ENCODE data around the gene SLC22A31.
A peak's percentile ranks its signal among the peaks of the same experiment; 100 is the strongest.
"Not testable (repeated sequence)": the region's sequence is repeated elsewhere in the genome, so short reads cannot be mapped to it uniquely, and the experiment has no call there.

The SLC22A31 gene

DNA sequence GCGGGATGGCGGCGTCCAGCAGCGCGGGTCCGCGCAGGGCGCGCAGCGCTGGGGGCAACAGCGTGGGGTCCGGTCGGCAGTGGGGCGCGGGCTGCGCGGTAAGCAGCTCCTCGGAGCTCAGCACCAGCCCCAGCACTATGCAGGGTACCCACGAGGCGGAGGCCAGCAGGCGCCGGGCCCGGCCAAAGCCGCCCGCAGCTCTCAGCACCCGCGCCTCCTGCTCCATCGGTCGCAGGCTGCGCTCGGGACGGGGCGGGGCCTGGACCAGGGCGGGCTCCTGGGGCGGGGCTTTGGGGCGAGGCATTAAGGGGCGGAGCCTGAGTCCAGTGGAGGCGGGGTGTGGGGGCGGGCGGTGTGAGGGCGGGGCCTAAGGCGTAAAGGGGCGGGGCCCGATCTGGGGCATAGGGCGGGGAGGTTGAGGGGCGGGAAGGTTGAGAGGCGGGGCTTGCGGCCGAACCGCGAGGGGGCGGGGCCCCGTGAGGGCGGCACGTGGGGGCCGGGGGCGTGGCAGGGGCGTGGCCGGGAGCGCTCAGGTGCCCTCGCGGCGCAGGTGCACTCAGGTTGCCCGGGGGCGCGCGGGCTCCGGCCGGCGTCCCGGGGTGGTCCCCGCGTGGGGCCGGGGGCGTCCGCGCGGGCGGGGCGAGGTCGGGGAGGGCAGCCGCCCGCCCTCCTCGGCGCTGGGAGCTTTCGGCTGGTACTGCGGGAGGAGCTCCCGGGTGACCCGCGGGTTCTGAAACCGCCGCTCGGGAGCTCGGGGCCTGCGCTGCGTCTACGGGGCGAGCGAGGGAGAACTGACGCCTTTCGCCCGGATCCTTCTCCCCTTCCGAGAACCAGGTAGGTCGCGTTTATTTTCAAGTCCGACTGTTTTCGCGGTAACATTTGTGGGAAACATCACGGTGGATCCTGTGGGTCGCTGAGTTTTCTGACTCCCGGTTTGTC lies 1.4 kb upstream of the SLC22A31 start:
- peak; percentile 65 for ATAC-seq
- DNase-seq, result peak; percentile 82
- no peak overlapping the region for H3K27ac Mint-ChIP-seq
- H3K36me3 Mint-ChIP-seq (ENCODE audit: low read depth), result peaks cover 2% of the 10 kb centered on the region
- peak overlapping the region; percentile 60 for H3K4me3 Mint-ChIP-seq
- no peaks in the 10 kb centered on the region for H3K9me3 Mint-ChIP-seq
- H3K4me1 Mint-ChIP-seq, result peaks cover 15% of the 10 kb centered on the region
- peaks cover 44% of the 10 kb centered on the region for H3K27me3 Mint-ChIP-seq

DNA sequence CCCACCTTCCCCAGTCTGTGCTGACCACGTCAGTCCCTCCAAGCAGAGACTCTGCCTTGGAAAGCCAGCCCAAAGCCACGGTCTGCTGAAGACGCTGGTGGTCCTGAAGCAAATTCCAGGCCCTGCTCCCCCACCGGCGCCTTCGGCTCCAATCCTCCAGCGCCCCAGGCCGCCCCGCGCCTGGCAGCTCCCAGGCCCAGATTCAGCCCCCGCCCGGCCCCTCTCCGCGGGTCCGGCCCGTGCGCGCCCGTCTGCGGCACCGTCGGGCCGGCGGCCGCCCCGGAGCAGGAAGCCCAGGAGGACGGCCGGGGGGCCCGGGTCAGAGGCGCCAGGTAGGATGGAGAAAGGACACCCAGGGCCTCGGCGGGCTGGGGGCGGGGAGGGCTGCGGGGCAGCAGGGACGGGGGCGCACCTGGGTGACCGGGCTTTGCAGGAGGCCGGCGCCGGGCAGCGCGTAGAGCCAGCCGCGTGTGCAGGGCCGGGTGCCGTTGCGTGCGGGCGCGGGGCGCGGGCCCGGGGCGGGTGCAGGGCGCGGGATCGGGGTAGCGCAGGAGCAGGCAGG lies 594 bp upstream of the SLC22A31 start:
- no peak overlapping the region for H3K27ac Mint-ChIP-seq
- H3K9me3 Mint-ChIP-seq, result no peaks in the 10 kb centered on the region
- peaks cover 2% of the 10 kb centered on the region for H3K36me3 Mint-ChIP-seq (ENCODE audit: low read depth)
- H3K4me1 Mint-ChIP-seq, result peaks cover 15% of the 10 kb centered on the region
- peak overlapping the region; percentile 11 for H3K4me3 Mint-ChIP-seq
- DNase-seq, result no peak
- H3K27me3 Mint-ChIP-seq, result peaks cover 39% of the 10 kb centered on the region
- no peak for ATAC-seq

DNA sequence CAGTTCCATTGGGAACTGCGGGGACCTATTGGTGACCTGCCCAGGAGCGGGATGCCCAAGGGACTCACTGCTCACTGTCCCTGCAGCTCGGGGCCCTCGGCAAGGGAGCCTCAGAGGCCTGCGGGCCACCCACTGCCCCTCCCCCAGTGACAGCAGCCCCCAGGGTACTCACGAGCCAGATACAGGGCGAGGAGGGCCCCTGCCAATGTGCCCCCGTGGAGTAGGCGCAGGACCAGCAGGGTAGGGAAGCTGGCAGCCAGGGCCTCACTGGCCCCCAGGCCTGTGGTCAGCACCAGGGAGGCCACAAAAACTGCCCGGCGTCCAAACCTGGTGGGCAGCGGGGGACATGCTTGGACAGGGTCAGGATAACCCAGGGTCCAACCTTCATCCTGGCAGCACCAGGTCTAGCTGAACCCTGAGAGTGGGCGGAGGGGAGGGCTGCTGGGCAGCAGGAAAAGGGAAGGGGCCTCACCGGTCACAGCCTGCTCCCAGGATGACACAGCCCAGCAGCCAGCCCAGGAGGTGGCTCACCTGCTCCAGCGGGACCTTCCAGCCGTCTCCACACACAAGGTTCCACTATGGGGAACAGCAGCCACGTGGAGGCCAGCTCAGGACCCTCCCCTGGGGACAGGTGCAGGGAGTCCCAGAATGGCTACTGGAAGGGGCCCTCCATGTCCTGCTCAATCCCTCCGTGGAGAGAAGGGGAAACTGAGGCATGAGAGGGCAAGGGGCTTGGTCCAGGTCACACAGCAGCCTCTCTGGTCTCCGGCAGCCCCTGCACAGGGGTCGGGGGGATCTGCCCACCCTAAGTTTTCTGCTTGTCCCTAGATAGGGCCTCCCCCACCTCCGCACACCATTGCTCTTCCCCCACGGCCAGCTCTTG lies 855 bp downstream of the SLC22A31 start:
- no peak overlapping the region for H3K4me3 Mint-ChIP-seq
- peaks cover 15% of the 10 kb centered on the region for H3K4me1 Mint-ChIP-seq
- no peak for DNase-seq
- no peak for ATAC-seq
- peaks cover 2% of the 10 kb centered on the region for H3K36me3 Mint-ChIP-seq (ENCODE audit: low read depth)
- no peaks in the 10 kb centered on the region for H3K9me3 Mint-ChIP-seq
- no peak overlapping the region for H3K27ac Mint-ChIP-seq
- H3K27me3 Mint-ChIP-seq, result peaks cover 36% of the 10 kb centered on the region

DNA sequence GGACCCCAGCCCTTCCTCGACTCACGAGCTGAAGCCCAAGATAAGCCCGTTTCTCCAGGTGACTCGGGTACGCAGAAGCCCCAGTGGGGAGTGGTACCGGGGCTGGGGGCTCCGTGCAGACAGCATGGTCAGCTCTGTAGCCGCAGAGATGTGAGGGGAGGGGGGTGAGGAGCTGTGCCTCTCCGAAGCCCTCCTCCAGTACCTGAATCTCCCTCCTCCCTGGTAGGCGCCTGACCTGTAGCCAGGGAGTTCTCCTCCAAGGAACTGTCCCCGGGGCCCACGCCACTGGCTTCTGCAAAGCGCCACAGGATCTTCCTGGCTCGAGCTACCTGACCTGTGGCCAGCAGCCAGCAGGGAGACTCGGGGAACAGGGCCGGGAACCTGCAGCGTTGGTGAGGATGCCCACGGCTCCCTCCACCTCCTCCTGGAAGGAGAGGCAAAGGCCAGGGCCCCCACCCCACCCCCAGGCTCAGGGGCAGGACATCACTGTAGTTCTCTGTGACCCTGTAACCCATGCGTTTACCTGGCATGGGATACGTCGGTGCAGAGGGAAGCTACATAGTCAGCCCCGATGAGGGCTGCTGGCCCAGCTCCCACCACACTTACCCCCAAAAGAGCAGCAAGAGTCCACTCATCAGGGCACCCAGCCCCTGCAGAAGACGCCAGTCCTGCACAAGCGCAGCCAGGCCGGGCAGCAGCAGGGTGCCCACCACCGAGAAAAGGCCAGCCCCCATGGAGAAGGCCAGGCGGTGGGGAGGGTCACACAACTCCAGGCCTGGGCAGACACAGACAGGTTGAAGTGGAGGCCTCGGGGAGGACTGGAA lies 1.7 kb downstream of the SLC22A31 start:
- peaks cover 2% of the 10 kb centered on the region for H3K36me3 Mint-ChIP-seq (ENCODE audit: low read depth)
- peaks cover 27% of the 10 kb centered on the region for H3K27me3 Mint-ChIP-seq
- H3K4me1 Mint-ChIP-seq, result peaks cover 15% of the 10 kb centered on the region
- H3K9me3 Mint-ChIP-seq, result no peaks in the 10 kb centered on the region
- DNase-seq (no peak), ATAC-seq (no peak)
- H3K27ac Mint-ChIP-seq, result no peak overlapping the region
- no peak overlapping the region for H3K4me3 Mint-ChIP-seq

DNA sequence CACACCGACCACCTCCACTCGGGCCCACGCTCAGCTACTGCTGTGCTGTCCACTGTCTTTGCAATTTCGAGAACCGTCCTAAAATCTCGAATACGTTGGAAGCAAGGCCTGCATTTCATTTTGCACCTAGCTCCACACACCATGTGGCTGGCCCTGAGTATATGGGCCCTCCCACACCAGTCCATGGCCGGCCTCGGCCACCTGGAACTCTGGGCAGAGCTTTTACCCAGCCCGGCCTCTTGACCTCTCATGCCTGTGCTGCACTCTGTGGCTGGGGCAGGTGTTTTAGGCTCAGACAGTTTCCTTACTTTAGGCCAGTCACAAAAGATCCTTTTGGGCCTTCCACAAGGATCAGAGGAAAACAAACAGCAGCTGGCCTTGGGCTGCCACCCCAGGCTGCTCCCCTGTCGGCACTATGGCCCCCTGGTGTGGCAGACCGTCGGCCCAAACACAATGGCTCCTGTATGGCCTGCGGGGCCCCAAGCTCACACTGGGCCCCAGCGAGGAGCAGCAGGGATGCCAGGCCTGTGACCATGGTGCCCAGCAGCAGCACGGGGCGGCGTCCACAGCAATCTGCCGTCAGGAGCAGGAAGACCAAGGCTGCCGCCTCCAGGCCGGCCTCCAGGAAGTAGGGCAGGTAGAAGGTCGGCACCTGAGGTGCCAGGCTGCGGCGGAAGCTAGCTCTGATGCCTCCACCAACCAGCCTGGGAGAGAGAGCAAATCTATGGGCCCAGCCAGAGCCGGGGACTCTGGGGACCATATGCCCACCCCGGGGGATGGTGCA lies 2.5 kb downstream of the SLC22A31 start:
- Mint-ChIP-seq H3K4me1 (peaks cover 14% of the 10 kb centered on the region), H3K9me3 (no peaks in the 10 kb centered on the region), H3K4me3 (no peak overlapping the region), H3K36me3 (ENCODE audit: low read depth) (peaks cover 2% of the 10 kb centered on the region), H3K27ac (no peak overlapping the region), H3K27me3 (peaks cover 19% of the 10 kb centered on the region)
- no peak for ATAC-seq
- DNase-seq, result no peak

DNA sequence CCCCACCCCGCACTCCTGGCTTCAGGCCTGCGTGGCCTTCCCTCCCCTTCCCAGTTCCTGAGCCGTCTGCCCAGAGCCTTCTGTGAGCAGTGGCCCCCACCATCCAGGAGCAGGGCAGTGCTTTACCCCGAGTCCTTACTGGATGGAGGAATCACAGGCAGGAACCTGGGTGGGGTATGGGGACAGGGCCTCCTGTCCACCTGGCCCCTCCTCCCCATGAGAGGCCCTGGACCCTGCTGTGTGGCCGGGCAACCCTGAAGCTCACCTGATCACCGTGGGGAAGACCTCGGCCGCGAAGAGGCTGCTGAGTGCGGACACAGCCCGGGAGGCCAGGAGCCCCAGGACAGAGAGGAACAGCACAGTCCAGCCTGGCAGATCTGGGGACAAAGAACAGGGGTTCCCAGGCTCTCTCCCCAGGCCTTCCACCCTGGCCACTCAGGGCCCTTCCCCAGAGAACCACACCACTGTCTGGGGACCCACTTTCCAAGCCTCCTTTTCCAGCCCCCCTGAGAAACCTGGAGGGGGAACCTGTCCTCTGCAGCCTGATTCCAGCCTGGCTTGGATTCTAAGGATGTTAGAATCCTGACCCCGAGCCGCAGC lies 3.2 kb downstream of the SLC22A31 start:
- H3K27ac Mint-ChIP-seq, result no peak overlapping the region
- H3K27me3 Mint-ChIP-seq, result peaks cover 13% of the 10 kb centered on the region
- no peaks in the 10 kb centered on the region for H3K36me3 Mint-ChIP-seq (ENCODE audit: low read depth)
- no peak for ATAC-seq
- no peaks in the 10 kb centered on the region for H3K9me3 Mint-ChIP-seq
- no peak overlapping the region for H3K4me3 Mint-ChIP-seq
- peaks cover 9% of the 10 kb centered on the region for H3K4me1 Mint-ChIP-seq
- no peak for DNase-seq

DNA sequence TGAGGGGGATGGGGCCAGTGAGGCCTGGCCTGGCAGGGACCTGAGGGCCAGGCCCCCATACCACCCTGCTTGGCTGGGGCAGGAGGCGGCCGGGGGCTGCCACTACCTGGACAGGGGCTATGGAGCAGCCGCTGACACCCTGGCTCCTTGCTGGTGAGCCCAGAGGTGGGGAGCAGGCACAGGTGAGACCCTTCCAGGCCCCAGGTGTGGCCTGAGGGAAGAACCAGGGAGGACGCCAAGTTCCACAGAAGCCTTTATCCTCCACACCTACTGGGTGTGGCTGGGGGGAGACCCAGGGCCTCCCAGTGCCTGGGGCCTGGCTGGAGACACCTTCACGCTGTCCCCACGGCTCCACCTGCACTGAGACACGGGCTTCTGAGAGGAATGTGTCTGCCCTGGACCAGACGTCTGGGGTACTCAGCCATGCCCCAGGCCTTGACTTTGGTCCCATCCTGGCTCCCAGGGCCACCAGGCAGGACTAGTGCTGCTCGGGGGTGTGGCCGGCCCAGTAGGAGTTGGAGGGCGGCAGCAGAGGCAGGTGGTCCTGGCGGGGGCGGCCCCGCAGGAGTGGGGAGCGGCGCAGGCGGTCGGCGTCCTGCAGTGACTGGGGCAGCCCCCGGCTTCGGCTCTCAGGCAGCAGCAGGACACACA lies 4.7 kb downstream of the SLC22A31 start:
- DNase-seq, result no peak
- H3K9me3 Mint-ChIP-seq, result no peaks in the 10 kb centered on the region
- H3K4me3 Mint-ChIP-seq, result no peak overlapping the region
- no peak overlapping the region for H3K27ac Mint-ChIP-seq
- H3K4me1 Mint-ChIP-seq, result peaks cover 6% of the 10 kb centered on the region
- H3K36me3 Mint-ChIP-seq (ENCODE audit: low read depth), result no peaks in the 10 kb centered on the region
- no peak for ATAC-seq
- H3K27me3 Mint-ChIP-seq, result peaks cover 10% of the 10 kb centered on the region

DNA sequence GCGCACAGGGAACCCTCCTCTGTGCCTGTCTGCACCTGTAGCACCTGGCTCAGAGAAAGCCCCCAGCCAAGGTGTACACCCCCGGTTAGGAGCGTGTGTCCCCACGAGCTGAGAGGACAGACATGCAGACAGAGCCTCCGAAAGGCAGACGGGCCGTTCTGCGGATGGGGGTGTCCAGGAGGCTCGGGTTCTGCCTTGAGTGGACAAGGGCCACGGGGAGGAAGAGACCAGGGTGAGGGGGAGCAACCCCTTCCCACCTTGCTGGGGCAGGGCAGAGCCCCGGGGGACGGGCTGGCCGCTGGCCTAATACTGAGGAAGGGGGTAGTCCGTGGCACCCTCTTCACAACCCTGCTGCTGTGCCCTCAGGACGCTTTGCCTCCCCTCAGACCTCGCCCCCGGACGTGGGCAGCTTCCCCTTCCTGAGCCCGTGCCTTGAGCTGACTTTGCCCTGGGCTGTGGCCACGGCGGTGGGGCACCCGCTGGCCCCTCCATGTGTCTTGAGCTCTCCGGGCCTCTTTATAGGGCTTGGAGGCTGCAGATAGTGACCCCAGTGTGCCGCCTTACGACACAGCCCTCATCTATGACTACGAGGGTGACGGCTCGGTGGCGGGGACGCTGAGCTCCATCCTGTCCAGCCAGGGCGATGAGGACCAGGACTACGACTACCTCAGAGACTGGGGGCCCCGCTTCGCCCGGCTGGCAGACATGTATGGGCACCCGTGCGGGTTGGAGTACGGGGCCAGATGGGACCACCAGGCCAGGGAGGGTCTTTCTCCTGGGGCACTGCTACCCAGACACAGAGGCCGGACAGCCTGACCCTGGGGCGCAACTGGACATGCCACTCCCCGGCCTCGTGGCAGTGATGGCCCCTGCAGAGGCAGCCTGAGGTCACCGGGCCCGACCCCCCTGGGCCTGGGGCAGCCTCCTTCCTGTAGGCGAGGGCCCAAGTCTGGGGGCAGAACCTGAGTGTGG lies 5.7 kb downstream of the SLC22A31 start:
- H3K4me3 Mint-ChIP-seq, result no peak overlapping the region
- no peaks in the 10 kb centered on the region for H3K4me1 Mint-ChIP-seq
- no peak for ATAC-seq
- DNase-seq, result no peak
- peaks cover 2% of the 10 kb centered on the region for H3K27me3 Mint-ChIP-seq
- no peaks in the 10 kb centered on the region for H3K9me3 Mint-ChIP-seq
- H3K27ac Mint-ChIP-seq, result no peak overlapping the region
- H3K36me3 Mint-ChIP-seq (ENCODE audit: low read depth), result no peaks in the 10 kb centered on the region

DNA sequence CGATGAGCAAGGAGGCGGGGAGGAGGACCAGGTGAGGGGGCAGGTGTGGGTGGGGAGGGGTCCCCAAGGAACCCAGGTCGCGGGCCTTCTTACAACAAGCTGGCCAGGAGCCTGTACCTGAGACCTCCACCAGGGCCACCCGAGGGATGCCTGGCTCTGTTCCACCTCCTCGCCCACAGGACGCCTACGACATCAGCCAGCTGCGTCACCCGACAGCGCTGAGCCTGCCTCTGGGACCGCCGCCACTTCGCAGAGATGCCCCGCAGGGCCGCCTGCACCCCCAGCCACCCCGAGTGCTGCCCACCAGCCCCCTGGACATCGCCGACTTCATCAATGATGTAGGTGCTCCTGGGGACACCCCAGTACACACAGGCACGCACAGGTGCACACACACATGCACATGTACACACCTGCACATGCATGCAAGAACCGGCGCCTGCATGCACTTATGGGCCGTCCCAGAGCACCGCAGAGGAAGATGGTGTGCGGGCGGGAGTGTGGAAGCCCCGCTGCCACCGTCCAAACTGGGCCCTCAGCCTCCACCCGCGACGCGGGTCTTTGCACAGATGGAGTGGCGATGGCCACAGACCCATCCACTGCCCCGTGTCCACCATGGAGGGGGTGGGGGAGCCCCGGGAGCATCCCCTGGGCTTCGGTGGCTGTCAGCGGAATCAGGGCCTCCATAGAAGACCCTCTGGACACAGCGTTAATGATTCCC lies 6.6 kb downstream of the SLC22A31 start:
- Mint-ChIP-seq H3K4me1 (no peaks in the 10 kb centered on the region), H3K4me3 (no peak overlapping the region), H3K9me3 (no peaks in the 10 kb centered on the region), H3K27me3 (peaks cover under 1% of the 10 kb centered on the region), H3K36me3 (ENCODE audit: low read depth) (no peaks in the 10 kb centered on the region), H3K27ac (no peak overlapping the region)
- ATAC-seq (no peak), DNase-seq (no peak)

DNA sequence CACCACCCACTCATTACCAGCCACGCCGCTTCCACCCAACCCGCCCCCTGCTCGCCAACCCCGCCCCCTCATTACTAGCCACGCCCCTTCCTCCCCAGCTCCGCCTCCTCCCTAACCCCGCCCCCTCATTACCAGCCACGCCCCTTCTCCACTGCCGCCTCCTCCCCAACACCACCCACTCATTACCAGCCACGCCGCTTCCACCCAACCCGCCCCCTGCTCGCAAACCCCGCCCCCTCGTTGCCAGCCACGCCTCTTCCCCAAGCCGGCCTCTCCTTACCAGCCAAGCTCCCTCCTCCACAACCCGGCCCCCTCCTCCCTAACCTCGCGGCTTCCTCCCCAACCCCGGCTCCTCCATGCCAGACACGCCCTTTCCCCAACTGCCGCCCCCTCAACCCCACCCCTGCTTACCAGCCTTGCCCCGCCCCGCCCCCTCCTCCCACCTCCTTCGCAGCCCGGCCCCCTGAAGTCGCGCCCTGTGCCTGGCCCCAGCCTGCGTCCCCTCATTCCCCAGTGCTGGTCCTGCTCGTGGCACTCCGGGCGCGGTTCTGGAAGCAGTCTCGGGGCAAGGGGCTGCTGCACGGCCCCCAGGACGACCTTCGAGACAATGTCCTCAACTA lies 7.3 kb downstream of the SLC22A31 start:
- Mint-ChIP-seq H3K4me1 (no peaks in the 10 kb centered on the region), H3K36me3 (ENCODE audit: low read depth) (no peaks in the 10 kb centered on the region), H3K27ac (no peak overlapping the region), H3K9me3 (no peaks in the 10 kb centered on the region), H3K27me3 (no peaks in the 10 kb centered on the region), H3K4me3 (no peak overlapping the region)
- ATAC-seq (no peak), DNase-seq (peak; percentile 61)

DNA sequence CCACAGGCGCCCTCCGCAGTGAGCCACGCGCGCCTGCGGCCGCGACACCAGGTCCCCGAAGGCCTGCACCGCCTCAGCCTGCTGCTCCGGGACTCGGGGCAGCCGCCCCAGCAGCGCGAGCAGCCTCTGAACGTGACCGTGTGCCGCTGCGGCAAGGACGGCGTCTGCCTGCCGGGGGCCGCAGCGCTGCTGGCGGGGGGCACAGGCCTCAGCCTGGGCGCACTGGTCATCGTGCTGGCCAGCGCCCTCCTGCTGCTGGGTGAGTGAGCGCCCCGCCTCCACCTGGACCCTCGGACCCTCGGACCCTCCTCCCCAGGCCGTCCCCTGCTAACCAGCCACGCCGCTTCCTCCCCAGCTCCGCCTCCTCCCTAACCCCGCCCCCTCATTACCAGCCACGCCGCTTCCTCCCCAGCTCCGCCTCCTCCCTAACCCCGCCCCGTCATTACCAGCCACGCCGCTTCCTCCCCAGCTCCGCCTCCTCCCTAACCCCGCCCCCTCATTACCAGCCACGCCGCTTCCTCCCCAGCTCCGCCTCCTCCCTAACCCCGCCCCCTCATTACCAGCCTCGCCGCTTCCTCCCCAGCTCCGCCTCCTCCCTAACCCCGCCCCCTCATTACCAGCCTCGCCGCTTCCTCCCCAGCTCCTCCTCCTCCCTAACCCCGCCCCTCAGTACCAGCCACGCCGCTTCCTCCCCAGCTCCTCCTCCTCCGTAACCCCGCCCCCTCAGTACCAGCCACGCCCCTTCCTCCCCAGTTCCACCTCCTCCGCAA lies 8.0 kb downstream of the SLC22A31 start:
- H3K4me3 Mint-ChIP-seq; H3K27ac Mint-ChIP-seq; H3K36me3 Mint-ChIP-seq (ENCODE audit: low read depth); H3K9me3 Mint-ChIP-seq; H3K4me1 Mint-ChIP-seq; H3K27me3 Mint-ChIP-seq: not testable (repeated sequence)
- DNase-seq, result peak; percentile 44
- ATAC-seq, result peak; percentile 22
